Measurements from ENCODE around the gene F8. TPM values are rescaled to one million over a fixed set of nuclear protein-coding genes. Genes with fewer than 3 reads are reported as not detected.
"Not testable (repeated sequence)": the region's sequence is repeated elsewhere in the genome, so short reads cannot be mapped to it uniquely, and the experiment has no call there.

Gene F8
- total and polyA plus RNA-seq, 5 donors = 34.7 to 98.8 (median 70.5) TPM

- Histone ChIP-seq H3K27ac (ENCODE audit: low read length) (no peak overlapping the region), H3K9me3 (ENCODE audit: control insufficient read depth, low read length) (no peaks in the 10 kb centered on the region), H3K4me3 (ENCODE audit: low read length) (no peak overlapping the region), H3K4me1 (ENCODE audit: control insufficient read depth, insufficient read depth, low read length) (no peaks in the 10 kb centered on the region), H3K27me3 (ENCODE audit: control insufficient read depth, insufficient read depth) (no peaks in the 10 kb centered on the region)
- no peak for ATAC-seq
- DNase-seq = no peak
- intact Hi-C loops (cut with DNase I) = no loop called here
These were observed 193.4 kb downstream of the F8 start for GRCh38 chrX:154829134-154829533.

GRCh38 chrX:154828016-154828408 is 194.5 kb downstream of the F8 start:
- ATAC-seq (no peak), DNase-seq (no peak)
- no peak overlapping the region for H3K27ac ChIP-seq (ENCODE audit: low read length)
- no peaks in the 10 kb centered on the region for H3K9me3 ChIP-seq (ENCODE audit: control insufficient read depth, low read length)
- WGBS = 82% methylated on average over 2 of the region's 2 CpGs
- intact Hi-C loops (cut with DNase I) = no loop called here
- no peaks in the 10 kb centered on the region for H3K27me3 ChIP-seq (ENCODE audit: control insufficient read depth, insufficient read depth)
- no peaks in the 10 kb centered on the region for H3K4me1 ChIP-seq (ENCODE audit: control insufficient read depth, insufficient read depth, low read length)
- no peak overlapping the region for H3K4me3 ChIP-seq (ENCODE audit: low read length)

- Histone ChIP-seq H3K27me3 (ENCODE audit: control insufficient read depth, insufficient read depth) (no peaks in the 10 kb centered on the region), H3K4me3 (ENCODE audit: low read length) (no peak overlapping the region), H3K4me1 (ENCODE audit: control insufficient read depth, insufficient read depth, low read length) (no peaks in the 10 kb centered on the region), H3K27ac (ENCODE audit: low read length) (no peak overlapping the region), H3K9me3 (ENCODE audit: control insufficient read depth, low read length) (no peaks in the 10 kb centered on the region)
- 74% methylated on average over 4 of the region's 4 CpGs for WGBS
- ATAC-seq (no peak), DNase-seq (no peak)
- intact Hi-C loops (cut with DNase I) = no loop called here
These were observed 195.1 kb downstream of the F8 start for GRCh38 chrX:154827194-154828015.

GRCh38 chrX:154825586-154825985 is 196.9 kb downstream of the F8 start:
- WGBS = no CpG with 5 or more reads among the region's 3 CpGs
- H3K4me1 ChIP-seq (ENCODE audit: control insufficient read depth, insufficient read depth, low read length); ATAC-seq; H3K4me3 ChIP-seq (ENCODE audit: low read length); intact Hi-C loops (cut with DNase I); H3K27me3 ChIP-seq (ENCODE audit: control insufficient read depth, insufficient read depth); H3K9me3 ChIP-seq (ENCODE audit: control insufficient read depth, low read length); DNase-seq; H3K27ac ChIP-seq (ENCODE audit: low read length): not testable (repeated sequence)

GRCh38 chrX:154824638-154825037 is 197.9 kb downstream of the F8 start:
- WGBS = 97% methylated on average over 1 of the region's 1 CpG

GRCh38 chrX:154822029-154822428 is 200.5 kb downstream of the F8 start:
- Histone ChIP-seq H3K27me3 (ENCODE audit: control insufficient read depth, insufficient read depth) (no peaks in the 10 kb centered on the region), H3K4me1 (ENCODE audit: control insufficient read depth, insufficient read depth, low read length) (no peaks in the 10 kb centered on the region), H3K9me3 (ENCODE audit: control insufficient read depth, low read length) (no peaks in the 10 kb centered on the region), H3K27ac (ENCODE audit: low read length) (no peak overlapping the region), H3K4me3 (ENCODE audit: low read length) (no peak overlapping the region)
- no peak for DNase-seq
- intact Hi-C loops (cut with DNase I) = no loop called here
- 83% methylated on average over 3 of the region's 3 CpGs for WGBS
- ATAC-seq = no peak

More at GRCh38 chrX:154824638-154825037, 197.9 kb downstream of the F8 start:
- intact Hi-C loops (cut with DNase I) = no loop called here
- H3K4me1 ChIP-seq (ENCODE audit: control insufficient read depth, insufficient read depth, low read length) = no peaks in the 10 kb centered on the region
- no peaks in the 10 kb centered on the region for H3K27me3 ChIP-seq (ENCODE audit: control insufficient read depth, insufficient read depth)
- no peak for ATAC-seq
- DNase-seq = no peak
- H3K27ac ChIP-seq (ENCODE audit: low read length) = no peak overlapping the region
- no peak overlapping the region for H3K4me3 ChIP-seq (ENCODE audit: low read length)
- H3K9me3 ChIP-seq (ENCODE audit: control insufficient read depth, low read length) = no peaks in the 10 kb centered on the region

- Histone ChIP-seq H3K4me3 (ENCODE audit: low read length) (no peak overlapping the region), H3K9me3 (ENCODE audit: control insufficient read depth, low read length) (no peaks in the 10 kb centered on the region), H3K4me1 (ENCODE audit: control insufficient read depth, insufficient read depth, low read length) (no peaks in the 10 kb centered on the region), H3K27ac (ENCODE audit: low read length) (no peak overlapping the region), H3K27me3 (ENCODE audit: control insufficient read depth, insufficient read depth) (no peaks in the 10 kb centered on the region)
- intact Hi-C loops (cut with DNase I) = no loop called here
- ATAC-seq (no peak), DNase-seq (no peak)
These were observed 201.0 kb downstream of the F8 start for GRCh38 chrX:154821523-154821922.

GRCh38 chrX:154819771-154820341 is 202.7 kb downstream of the F8 start:
- 86% methylated on average over 7 of the region's 7 CpGs for WGBS
- no peak for ATAC-seq
- Histone ChIP-seq H3K27ac (ENCODE audit: low read length) (no peak overlapping the region), H3K4me3 (ENCODE audit: low read length) (no peak overlapping the region), H3K9me3 (ENCODE audit: control insufficient read depth, low read length) (no peaks in the 10 kb centered on the region), H3K27me3 (ENCODE audit: control insufficient read depth, insufficient read depth) (no peaks in the 10 kb centered on the region), H3K4me1 (ENCODE audit: control insufficient read depth, insufficient read depth, low read length) (no peaks in the 10 kb centered on the region)
- intact Hi-C loops (cut with DNase I) = no loop called here
- DNase-seq = no peak

GRCh38 chrX:154818916-154819770 is 203.4 kb downstream of the F8 start:
- no peaks in the 10 kb centered on the region for H3K4me1 ChIP-seq (ENCODE audit: control insufficient read depth, insufficient read depth, low read length)
- ATAC-seq (no peak), DNase-seq (no peak)
- WGBS = 78% methylated on average over 11 of the region's 11 CpGs
- no peak overlapping the region for H3K27ac ChIP-seq (ENCODE audit: low read length)
- H3K4me3 ChIP-seq (ENCODE audit: low read length) = no peak overlapping the region
- H3K27me3 ChIP-seq (ENCODE audit: control insufficient read depth, insufficient read depth) = no peaks in the 10 kb centered on the region
- no peaks in the 10 kb centered on the region for H3K9me3 ChIP-seq (ENCODE audit: control insufficient read depth, low read length)
- intact Hi-C loops (cut with DNase I) = no loop called here

- intact Hi-C loops (cut with DNase I); H3K27ac ChIP-seq (ENCODE audit: low read length); H3K4me1 ChIP-seq (ENCODE audit: control insufficient read depth, insufficient read depth, low read length); DNase-seq; ATAC-seq; H3K4me3 ChIP-seq (ENCODE audit: low read length); H3K27me3 ChIP-seq (ENCODE audit: control insufficient read depth, insufficient read depth); H3K9me3 ChIP-seq (ENCODE audit: control insufficient read depth, low read length): not testable (repeated sequence)
- WGBS = 94% methylated on average over 19 of the region's 19 CpGs
These were observed 205.4 kb downstream of the F8 start for GRCh38 chrX:154817048-154817618.

Data from right cardiac atrium (tissue), 5 donors.